Activated naive CD4-positive, alpha-beta T cell treated with Interleukin-2 at 50 U/mL for 16 hours (primary cell): Measurements from ENCODE around the gene EVX1.

ENCODE experiments used
- DNase-seq: peaks from one replicate; pipeline ENCODE4 v3.0.0-alpha.2; 2020

EVX1 gene

DNA sequence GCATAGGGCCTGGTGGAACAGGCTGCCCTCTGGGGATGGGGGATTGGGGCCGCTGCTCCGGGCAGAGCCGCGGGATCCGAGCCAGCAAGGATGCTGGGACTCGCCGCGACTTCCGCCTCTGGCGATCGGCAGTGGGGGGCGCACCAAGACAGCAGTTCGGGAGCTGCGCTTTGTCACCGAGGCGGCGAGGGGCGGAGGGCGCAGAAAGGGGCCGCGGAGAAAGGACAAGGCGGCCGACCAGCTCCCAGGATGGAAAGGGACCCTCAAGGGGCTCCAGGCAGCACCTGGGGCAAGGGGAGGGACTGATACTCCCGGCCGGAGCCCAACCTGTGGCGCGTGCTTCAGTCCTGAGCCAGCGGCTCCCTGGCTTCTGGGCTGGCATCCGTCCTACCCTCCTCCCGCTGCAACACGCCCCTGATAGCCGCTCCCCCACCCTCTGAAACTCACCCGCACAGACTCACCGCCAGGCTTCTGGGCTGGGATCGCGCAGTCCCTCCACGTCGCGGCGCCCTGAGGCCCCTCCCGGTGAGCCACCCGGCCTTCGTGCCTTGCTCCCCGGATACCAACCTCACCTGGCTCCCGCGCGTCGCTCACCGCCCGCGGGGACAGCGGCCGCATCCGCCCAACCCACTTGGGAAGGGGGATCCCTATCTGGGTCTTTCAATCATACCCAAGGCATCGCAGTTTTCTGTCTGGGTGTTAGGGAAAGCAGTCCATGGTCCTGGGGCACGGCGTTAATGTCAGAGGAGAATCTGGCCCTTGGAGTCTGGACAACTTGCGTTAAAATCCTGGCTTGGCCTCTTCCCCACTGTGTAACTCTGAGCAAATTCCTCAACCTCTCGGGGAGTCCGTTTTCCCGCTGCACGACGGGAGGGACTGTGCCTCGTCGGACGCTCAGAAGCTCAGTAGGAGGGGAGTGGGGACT is 7.0 kb upstream of the EVX1 start:
- no peak for DNase-seq

DNA sequence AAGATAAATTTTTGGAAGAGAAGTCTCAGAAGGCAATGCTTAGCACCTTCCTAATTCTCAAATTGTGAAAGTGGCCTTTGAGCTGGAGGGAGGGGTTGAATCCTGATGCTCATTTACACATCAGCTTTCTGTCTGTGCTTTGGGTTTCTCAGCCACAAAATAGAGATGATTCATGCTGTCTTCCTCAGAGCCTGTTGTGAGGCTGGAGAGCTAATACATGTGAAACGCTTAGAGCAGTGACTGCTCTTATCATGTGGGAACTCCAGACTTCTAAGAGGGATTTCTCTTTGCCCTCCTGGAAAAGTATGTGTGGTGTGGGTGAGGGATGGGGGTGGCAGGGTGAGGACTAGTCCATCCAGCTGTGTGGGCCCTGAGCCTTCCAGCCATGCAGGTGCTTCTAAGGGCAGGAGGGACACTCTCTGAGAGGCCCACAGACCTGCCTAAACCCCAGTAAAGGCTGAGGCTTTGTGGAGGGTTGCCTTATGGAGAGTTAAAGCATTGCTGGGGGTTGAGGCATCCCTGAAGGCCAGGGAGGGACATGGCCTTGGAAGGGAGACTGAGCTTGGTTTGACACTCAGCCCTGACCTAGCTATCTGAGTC is 4.8 kb upstream of the EVX1 start:
- no peak for DNase-seq

DNA sequence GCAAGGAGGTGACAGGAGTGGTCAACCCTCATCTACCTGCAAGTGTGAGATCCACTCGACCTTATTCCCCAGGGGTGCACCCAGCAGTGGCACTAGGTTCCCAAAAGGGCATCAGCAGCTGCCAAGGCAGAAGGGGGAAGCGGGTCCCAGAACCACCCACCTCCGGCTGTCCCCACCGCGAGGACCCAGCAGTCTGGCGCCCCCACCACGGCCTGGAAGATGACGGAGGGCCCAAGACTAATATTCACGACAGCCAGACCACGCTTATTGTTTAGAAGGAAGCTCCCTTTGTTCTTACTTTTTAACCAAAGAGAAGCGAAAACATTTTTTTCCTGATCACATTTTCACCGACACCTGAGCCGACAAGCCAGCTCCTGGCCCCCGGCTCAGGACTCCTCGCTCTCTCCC is 3.6 kb upstream of the EVX1 start:
- DNase-seq = no peak

DNA sequence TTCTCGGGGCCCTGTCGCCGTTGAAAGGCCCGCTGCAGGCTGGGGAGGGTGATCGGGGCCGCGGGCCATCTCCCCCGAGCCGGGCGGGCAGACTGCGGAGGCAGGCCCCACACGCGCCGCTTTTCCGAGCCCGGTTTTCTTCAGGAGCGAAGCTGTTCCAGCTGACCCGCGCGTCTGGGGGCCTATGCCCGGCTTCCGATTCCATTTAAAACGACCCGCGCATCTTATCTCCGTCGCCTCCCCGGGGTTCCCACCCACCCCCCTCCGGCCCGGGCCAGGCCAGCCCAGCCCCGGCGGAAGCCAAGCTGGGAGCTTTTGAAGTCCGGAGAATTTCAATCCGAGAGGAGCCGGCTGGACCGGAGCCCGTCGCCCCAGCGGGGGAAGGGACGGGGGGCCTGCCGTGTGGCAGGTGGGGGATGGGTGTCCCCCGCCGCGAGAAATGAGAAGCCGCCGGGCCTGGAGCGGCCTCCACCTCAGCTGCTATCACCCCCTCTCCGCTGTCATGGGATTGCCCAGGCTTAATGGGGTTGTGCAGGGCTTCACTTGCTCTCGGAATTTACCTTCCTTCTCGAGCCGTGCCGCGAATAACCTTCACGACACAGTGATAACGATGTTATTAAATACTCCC is 3.1 kb upstream of the EVX1 start:
- DNase-seq = no peak

DNA sequence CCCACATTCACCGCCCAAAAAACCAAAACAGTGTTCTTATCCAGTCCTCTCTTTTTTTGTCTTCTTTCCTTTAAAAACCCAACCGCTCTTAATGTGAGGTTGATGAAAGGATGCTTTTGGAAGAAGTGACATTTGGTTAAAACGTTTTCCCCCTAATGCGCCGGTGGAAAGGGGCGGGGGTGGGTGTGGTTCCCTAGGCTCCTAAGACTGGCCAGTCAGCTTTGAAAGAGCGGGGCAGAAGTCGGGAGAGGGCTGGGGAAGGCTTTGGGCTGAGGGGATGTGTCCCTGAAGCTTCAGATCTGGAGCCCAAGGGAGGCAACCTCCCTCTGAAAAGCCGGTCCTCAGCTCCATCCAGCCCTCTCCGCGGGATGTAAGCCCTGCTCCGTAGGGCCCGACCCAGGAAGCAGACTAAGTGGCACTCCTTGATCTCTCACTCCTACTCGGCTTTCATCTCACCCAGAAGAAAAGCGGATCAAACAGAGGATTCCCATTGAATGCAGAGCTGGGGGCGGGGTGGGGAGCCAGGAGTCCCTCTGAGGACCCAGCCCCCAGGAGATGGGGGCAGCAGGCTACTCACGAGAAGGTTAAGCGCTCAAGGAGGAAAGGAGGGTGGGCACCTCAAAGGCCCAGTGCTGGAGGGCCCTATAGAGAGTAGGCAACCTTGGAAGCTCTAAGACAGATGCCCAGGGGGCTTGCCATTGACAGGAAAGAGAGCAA is 2.4 kb upstream of the EVX1 start:
- no peak for DNase-seq

DNA sequence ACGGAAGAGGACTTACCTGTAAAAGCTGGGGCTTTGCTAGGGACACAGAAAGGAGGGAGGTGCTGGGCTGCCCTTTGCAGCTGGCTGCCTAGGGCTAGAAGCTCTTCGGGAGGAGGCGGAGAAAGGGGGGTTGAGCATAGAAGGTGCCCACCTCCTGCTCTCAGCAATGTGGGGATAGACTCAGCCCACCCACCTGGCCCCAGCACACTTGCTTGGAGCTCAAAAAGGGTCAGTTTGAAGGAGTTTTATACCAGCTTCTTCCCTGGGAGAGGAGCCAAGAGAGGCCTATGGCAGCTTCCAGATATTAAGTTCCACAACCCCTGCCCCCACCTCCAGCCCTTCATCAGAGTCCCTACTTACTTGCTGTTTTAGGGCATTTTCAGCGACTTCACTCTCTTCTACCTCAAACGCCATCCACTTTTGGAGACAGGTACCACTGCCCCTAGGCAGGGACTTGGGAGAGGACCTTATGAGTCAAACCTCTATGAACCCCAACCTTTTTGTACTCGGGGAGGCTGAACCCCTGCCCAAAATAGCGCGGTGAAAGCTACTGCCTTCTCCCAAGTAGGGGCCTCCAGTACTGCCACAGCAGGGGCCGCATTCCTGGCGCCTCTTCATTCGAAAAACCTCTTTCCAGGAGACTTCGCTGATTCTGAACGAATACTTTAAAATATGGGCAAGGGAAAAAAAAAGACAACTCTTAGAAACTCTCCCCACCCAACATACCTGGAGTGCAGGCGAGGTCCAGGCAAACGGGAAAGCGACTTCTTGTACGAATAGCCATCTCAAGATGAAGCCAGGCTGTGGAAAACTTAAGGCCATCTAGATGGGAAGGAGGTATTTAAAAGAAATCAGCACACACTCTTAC is 1.2 kb upstream of the EVX1 start:
- DNase-seq = no peak

DNA sequence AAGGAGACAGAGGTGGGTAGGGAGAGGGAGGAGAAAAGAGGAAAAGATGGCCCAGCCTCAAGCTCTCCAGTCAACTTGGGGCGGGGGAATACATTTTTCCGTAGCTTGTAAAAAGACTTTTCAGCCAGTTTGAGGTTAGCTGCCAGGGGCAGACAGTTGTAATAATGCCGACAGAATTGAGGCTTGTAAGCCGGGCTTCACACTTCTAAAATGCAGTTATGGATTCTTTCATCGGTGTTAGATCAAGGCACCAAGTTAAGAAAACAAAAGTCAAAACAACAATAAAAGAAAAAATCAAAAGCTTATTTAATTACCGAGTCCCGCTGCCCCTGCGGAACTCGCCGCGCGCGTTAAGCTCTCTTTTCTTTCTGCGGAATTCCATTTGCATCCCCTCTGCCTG is 448 bp upstream of the EVX1 start:
- no peak for DNase-seq

DNA sequence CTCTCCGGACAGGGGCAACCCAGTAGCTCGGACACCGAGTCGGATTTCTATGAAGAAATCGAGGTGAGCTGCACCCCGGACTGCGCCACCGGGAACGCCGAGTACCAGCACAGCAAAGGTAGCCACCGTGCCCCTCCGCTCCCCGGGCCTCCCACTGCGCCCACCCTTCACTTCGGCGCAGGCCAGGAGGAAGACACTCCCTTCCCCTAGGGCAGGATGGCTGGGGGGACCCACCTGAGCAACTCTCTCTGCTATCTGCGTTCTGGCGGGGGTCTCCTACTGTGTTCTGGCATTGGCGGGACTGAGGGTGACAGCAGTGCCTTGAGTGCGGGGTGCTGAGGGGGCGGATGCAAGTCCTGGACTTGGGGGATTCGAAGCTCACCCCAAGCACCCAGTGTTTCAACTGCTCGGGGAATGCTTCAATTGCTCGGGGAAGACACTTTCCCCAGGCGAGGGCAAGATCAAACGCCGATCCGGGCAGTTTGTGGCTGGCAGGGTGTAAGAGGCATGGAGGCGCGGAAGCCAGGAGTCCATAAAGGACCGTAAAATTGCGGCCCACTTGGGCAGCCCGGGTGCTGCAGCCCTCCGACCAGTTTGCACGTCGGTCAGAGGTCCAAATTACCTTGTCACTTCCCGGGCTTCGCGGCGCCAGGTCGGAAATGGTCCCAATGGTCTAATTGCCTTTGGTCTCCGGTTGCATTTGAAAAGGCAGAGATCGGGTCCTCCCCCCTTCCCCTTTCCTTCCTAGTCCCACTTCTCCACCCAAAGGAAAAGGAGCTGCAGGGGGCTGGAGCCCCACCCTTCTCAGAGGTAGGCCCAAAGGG is 950 bp downstream of the EVX1 start:
- DNase-seq = no peak

DNA sequence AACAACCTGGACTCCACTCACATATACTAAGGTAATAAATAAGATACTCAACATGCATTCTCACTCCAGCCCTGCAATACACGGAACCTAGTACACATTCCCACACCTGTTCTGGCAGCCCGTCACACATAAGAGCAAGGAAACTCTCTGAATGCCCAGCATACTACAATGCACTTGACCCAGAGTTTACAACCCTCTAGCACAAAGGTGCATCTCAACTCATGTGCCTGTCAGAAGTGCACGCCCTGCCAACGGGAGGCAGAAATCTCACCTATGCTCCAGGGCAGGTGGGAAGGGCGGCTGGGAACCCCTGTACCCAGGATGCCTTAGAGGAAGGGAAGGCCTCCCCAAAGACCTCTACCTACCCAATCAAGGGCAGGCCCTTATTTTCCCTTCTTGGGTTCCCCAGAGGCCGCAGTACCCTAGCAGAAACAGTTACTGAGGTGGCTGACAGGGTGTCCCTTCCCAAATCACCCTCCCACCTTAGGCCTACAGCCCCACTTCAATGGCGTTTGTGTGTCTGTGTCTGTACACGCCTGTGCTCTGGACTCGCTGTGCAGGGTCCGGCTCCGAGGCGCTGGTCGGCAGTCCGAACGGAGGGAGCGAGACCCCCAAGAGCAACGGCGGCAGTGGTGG is 2.0 kb downstream of the EVX1 start:
- DNase-seq = no peak

DNA sequence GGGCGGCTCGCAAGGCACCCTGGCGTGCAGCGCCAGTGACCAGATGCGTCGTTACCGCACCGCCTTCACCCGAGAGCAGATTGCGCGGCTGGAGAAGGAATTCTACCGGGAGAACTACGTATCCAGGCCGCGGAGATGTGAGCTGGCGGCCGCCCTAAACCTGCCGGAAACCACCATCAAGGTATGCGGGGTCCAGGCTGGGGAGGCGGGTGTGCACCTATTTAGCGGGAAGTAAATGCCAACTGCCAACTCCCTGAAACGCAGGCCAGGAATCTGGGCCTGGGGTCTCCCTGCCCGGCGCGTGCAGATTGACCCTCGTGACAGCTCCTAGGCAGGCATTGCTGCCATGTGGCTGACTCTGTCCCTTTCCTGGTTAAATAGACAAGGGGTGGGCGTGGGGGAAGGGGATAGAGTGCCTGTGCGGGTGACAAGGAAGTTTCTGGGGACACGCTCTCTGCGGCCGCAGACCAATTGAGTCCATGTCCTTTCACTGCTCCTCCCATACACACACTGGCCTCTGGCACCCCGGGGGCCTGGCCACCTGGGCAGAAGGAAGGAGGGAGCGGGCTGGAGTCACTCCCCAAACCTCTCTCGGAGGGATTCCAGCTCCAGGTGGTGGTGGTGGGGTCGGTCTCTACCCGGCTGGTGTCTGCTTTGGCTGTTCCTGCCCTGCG is 2.7 kb downstream of the EVX1 start:
- no peak for DNase-seq

DNA sequence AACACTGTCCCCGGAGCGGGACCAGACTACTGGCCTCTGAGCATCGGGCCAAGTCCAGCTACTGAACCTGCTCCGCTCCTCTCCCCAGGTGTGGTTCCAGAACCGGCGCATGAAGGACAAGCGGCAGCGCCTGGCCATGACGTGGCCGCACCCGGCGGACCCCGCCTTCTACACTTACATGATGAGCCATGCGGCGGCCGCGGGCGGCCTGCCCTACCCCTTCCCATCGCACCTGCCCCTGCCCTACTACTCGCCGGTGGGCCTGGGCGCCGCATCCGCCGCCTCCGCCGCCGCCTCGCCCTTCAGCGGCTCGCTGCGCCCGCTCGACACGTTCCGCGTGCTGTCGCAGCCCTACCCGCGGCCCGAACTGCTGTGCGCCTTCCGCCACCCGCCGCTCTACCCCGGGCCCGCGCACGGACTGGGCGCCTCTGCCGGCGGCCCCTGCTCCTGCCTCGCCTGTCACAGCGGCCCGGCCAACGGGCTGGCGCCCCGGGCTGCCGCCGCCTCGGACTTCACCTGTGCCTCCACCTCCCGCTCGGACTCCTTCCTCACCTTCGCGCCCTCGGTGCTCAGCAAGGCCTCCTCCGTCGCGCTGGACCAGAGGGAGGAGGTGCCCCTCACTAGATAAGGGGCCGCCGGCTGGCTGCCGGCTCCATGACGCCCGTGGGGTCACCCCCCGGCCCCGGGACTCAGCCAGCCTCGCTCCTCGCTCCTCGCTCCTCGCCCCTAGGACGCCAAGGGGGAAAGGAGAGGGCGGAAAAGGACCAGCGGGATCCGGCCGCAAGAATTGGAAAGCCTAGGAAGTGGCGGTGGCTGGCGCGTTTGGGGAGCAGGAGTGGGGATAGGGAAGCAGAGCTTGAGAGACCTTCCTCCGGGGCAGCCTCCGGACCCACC is 3.4 kb downstream of the EVX1 start:
- DNase-seq = no peak

DNA sequence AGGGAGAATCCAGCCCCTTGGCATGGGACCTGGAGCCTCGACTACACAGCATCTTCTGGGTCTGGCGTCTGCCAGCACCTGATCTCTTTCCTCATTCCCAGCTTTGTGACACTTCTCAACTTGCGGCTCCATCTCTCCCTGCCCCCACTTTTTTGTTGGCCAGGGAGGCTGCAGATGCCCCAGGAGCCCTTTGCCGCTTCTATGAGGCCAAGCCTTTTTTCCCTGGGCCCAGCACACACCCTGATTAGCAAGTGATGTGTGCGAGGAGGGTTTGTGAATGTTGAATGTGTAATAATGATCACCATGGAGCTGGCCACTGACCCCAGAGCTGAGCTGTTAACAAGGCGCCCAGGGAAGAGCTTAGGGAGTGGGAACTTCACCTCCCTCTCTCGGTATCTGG is 4.4 kb downstream of the EVX1 start:
- no peak for DNase-seq

DNA sequence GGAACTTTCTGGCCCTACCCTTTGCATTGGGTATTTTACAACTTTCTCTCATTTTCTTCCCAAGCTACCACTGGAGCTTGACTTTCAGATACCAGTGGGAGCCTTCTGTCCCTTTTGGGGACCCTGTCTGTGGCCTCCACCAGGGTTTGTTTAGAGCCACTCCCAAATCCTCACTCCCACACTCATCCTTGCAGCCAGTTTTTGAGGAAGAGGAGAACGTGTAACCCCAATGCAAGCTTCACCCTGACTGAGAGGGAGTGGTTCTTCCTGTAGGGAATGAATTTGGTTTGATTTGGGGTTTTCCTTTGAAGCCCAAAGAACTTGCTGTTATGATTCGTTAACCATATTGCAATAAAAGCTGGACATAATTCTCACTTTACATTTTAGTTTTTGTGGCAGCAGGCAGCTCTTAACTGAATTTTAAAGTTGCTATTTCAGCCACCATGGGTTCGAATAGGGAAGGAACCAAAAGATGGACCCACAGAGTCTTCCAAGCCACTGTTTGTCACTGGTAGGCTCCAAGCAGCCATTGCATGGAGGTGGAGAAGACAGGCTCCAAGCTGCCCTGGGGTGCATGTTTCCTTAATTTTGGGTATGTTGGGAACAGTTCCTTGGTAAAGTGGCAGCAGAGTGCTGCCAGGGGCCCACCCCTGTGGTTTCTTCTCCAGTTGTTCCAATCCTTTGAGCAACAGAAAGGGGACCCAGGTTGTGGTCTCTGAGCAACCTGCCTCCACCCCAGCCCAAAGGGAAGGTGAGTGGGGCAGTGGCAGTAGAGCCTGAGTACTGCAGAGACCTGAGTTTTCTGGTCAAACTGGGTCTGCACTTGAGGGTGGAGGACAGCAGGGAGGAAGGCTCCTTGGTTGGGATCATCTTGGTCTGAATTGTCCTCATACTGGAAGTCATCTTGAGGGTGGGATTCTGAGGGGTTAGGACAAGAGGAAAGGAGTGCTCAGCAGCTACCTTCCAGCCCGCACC is 5.1 kb downstream of the EVX1 start:
- DNase-seq = no peak

DNA sequence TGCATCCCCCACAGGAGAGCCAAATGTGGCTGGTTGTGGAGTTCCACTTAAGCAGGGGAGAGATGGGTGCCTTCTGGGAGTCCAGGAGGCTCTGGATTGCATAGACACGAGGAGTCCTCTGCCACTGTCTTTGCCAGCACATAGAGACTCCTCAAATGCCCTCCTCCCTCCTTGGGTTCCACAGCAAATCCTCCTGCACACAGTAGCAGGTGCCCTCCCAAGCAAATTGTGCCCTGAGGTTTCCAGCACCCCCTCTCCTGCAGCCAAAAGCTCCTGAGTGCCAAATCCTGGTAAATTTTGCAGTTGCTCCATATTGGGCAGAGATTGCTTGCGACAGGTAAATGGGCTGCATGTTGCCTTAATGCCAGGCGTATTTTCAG is 5.8 kb downstream of the EVX1 start:
- DNase-seq = no peak

DNA sequence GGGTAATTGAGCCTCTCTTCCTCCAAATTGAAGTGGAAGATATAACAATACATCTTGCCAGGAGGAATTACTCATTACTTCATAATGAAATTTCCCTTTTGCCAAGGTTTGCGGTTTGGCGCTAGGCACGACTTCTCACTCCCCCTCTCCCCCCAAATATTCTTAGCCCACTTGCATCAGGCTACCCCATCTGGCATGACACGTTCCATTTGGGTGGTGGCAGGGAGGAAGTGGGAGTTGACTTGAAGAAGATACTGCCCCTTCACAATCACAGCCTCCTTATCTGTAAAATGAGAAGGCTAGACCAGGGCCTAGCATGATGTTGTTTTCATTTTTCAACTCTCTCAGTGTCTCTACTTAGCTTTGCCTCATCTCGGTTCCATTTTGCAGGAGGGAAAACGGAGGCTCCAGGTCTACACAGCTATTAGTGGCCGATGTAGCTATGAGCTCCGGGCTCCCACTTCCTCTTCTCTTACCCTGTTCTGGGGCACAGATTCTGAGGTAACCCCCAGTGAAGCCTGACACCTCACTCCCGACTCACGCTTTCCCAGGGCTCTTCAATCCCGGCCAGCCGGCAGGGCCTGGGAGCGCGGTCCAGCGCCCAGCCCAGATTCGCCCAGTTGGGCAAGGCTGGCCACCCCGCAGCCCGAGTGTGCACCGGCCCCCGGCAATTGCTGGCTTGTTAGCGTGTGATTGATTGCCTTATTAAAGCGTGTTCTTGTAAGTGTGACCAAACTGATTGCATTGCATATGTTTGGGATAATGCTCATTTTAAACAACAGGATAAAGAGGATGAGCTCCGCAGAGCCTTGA is 6.5 kb downstream of the EVX1 start:
- no peak for DNase-seq

DNA sequence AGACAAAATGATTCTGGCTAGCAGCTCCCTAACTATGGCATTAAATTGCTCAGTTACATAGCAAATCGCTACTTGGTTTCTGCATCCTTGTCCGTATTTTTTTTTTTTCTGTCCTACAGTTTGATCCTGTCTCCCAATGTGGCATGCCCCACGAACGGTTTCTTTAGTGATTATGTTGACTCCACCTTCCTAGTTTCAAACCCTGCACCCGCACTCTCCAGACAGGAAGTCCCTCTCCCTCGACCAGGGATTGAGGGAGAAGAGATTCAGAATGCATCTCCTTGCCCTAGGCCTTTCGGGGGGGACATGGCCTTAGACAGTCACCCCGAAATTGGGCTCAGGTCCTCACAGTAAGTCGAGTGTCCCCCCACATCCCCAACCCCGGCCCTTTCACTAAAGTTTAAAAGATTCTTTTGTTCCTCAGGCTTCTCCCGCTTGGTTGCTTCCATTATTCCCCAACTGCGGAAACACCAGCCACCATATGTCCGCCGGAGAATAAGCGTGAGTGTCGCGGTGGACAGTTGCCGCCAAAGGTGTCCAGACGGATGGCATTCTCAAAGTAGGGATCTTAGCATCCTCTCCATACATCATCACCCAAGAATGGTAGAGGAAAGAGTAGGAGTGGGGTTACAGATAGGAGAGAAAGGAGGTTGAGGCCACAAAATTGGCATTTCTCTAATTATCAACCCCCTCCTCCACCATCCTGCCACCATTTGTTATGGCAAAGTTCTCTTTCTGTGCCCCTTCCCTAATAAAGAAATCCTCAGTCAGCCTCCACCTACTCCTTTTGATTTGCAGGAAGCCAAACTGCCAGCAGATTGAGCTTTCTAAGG is 7.3 kb downstream of the EVX1 start:
- DNase-seq = no peak
